Panc1 (cell line): ENCODE results near the gene UQCC3.

Source experiments
- POLR2AphosphoS5 ChIP-seq: IDR thresholded peaks from 2 replicates; pipeline ENCODE4 v1.6.1; 2012; ENCODE audit warnings: mild to moderate bottlenecking, low read depth, low read length, moderate library complexity
- SIN3A ChIP-seq: IDR thresholded peaks from 2 replicates; pipeline ENCODE4 v1.6.1; 2012; ENCODE audit warnings: low read depth, mild to moderate bottlenecking, low read length, moderate library complexity, borderline replicate concordance; ENCODE audit not compliant: insufficient read depth
- TCF7L2 ChIP-seq: IDR thresholded peaks from 2 replicates; pipeline ENCODE4 v1.6.1; 2011; ENCODE audit warnings: mild to moderate bottlenecking, low read depth, low read length, inconsistent platforms
- TF ChIP-seq, protein P1 (sequence below): fragments of 450-650 bp; IDR thresholded peaks from 2 replicates; pipeline ENCODE4 v1.5.1; 2017; ENCODE audit warnings: mild to moderate bottlenecking
- TF ChIP-seq, protein P2 (sequence below), 2 experiments: IDR thresholded peaks; 2 replicates each; pipeline ENCODE4 v1.6.1; 2011 to 2012; ENCODE audit warnings: low read depth in 2 of 2, control low read depth in 1 of 2, low read length in 1 of 2, mild to moderate bottlenecking in 1 of 2, moderate library complexity in 1 of 2; ENCODE audit not compliant: insufficient read depth in 1 of 2

DNA sequence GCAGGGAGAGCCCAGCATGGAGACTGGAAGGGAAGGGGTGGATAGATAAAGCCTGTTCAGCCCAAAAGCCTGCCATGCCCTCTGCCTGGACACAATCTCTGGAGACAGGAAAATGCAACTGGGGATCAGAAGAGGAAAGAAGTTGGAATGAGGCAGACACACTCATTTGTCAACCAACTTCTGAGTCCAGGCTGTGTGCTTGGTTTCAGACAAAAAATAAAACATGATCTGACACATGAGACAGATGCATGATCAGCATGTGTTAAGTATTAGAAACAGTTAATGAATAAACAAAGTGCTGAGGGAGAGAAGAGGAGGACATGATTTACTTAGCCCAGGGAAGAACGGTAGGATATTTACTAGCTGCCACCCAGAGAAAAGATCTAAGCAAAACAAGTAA lies 17.0 kb downstream of the UQCC3 start:
- TF ChIP-seq, protein P1, sequence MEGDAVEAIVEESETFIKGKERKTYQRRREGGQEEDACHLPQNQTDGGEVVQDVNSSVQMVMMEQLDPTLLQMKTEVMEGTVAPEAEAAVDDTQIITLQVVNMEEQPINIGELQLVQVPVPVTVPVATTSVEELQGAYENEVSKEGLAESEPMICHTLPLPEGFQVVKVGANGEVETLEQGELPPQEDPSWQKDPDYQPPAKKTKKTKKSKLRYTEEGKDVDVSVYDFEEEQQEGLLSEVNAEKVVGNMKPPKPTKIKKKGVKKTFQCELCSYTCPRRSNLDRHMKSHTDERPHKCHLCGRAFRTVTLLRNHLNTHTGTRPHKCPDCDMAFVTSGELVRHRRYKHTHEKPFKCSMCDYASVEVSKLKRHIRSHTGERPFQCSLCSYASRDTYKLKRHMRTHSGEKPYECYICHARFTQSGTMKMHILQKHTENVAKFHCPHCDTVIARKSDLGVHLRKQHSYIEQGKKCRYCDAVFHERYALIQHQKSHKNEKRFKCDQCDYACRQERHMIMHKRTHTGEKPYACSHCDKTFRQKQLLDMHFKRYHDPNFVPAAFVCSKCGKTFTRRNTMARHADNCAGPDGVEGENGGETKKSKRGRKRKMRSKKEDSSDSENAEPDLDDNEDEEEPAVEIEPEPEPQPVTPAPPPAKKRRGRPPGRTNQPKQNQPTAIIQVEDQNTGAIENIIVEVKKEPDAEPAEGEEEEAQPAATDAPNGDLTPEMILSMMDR = no peak
- TF ChIP-seq POLR2AphosphoS5 (no peak), TCF7L2 (no peak), SIN3A (no peak)
- TF ChIP-seq, protein P2, sequence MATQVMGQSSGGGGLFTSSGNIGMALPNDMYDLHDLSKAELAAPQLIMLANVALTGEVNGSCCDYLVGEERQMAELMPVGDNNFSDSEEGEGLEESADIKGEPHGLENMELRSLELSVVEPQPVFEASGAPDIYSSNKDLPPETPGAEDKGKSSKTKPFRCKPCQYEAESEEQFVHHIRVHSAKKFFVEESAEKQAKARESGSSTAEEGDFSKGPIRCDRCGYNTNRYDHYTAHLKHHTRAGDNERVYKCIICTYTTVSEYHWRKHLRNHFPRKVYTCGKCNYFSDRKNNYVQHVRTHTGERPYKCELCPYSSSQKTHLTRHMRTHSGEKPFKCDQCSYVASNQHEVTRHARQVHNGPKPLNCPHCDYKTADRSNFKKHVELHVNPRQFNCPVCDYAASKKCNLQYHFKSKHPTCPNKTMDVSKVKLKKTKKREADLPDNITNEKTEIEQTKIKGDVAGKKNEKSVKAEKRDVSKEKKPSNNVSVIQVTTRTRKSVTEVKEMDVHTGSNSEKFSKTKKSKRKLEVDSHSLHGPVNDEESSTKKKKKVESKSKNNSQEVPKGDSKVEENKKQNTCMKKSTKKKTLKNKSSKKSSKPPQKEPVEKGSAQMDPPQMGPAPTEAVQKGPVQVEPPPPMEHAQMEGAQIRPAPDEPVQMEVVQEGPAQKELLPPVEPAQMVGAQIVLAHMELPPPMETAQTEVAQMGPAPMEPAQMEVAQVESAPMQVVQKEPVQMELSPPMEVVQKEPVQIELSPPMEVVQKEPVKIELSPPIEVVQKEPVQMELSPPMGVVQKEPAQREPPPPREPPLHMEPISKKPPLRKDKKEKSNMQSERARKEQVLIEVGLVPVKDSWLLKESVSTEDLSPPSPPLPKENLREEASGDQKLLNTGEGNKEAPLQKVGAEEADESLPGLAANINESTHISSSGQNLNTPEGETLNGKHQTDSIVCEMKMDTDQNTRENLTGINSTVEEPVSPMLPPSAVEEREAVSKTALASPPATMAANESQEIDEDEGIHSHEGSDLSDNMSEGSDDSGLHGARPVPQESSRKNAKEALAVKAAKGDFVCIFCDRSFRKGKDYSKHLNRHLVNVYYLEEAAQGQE (IDR thresholded peaks at IDR 0.05; ENCODE audit: insufficient read depth in 1 of 2, low read depth in 2 of 2, low read length in 1 of 2) = no peak
